KOPT-K1 (cell line): ENCODE data around the gene SLC39A8.
"Not testable (repeated sequence)": the region's sequence is repeated elsewhere in the genome, so short reads cannot be mapped to it uniquely, and the experiment has no call there.

Source experiments
- H3K27ac ChIP-seq: fragments of 200-600 bp; sonication (generic); 2 replicates; pipeline ENCODE4 v1.5.1; 2016; ENCODE audit warnings: antibody characterized with exemption, mild to moderate bottlenecking, low read depth, low read length; ENCODE audit not compliant: poor library complexity, severe bottlenecking
- H3K36me3 ChIP-seq: fragments of 200-600 bp; sonication (generic); 2 replicates; pipeline ENCODE4 v1.5.1; 2017; ENCODE audit warnings: antibody characterized with exemption, mild to moderate bottlenecking, low read length, moderate library complexity; ENCODE audit not compliant: insufficient read depth
- H3K9me3 ChIP-seq: fragments of 200-600 bp; sonication (generic); 2 replicates; pipeline ENCODE4 v1.5.1; 2017; ENCODE audit warnings: antibody characterized with exemption, low read length, mild to moderate bottlenecking; ENCODE audit not compliant: insufficient read depth, poor library complexity, severe bottlenecking

SLC39A8 gene

DNA sequence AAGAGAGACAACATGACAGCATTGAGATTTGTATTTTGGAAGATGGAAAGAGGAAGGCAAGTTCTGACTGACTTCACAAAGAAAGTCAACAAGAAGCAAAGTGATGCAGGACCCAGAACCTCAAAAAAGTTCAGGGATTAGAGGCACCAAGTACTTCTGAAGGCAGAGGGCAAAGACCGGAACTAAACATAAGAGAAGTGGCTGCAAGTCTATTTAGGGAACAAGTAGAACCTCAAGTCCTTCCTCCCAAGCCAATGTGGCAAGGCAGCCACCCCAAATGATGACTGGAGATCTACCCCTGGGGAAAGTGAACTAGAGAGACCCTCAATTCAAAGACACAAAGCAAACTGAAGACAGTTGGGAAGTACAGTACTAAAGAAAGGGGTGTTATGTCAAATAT, 46.6 kb downstream of the SLC39A8 start:
- Histone ChIP-seq H3K27ac (no peak overlapping the region), H3K9me3 (no peaks in the 10 kb centered on the region), H3K36me3 (peaks cover 45% of the 10 kb centered on the region)

DNA sequence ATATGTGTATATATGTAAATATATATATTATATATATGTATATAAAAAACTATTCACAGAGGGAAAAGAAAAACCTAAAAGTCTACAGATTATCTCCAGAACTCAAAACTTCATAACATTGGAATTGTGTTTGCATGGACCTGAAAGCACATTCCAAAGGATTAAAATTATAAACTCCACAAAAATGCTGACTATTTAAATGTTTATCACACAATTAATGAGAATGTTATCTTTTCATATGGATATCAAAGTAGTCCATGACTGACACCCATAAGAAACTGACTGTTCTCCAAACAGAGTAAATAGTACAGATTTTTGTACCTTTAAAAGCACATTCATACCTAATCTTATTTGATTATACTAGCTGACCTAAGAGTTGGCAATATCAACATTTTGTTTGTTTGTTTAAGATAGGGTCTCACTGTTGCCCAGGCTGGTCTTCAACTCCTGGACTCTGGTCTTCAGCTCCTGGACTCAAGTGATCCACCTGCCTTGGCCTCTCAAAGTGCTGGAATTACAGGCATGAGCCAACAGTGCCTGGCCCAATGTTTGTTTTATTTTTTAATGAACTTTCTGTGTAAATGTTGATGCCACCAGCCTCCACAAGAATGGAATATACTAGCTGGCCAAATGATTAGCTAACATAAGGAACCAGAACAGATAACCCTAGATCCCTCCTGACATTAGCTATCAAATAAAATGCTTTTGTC, 50.0 kb downstream of the SLC39A8 start:
- peaks cover 32% of the 10 kb centered on the region for H3K36me3 ChIP-seq
- no peaks in the 10 kb centered on the region for H3K9me3 ChIP-seq
- no peak overlapping the region for H3K27ac ChIP-seq

DNA sequence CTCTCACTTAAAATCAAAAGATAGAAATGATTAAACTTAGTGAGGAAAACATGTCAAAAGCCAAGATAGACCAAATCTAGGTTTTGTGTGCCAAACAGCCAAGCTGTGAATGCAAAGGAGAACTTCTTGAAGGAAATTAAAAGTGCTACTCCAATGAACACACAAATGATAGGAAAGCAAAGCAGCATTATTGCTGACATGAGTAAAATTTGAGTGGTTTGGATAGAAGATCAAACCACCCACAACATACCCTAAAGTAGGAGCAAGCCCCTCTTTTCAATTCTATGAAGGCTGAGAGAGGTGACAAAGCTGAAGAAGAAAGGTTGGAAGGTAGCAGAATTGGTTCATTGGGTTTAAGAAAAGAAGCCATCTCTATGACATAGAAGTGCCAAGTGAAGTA, 56.8 kb downstream of the SLC39A8 start:
- peaks cover 6% of the 10 kb centered on the region for H3K9me3 ChIP-seq
- no peak overlapping the region for H3K27ac ChIP-seq
- peaks cover 21% of the 10 kb centered on the region; the same call in 1 of the 2 replicates for H3K36me3 ChIP-seq

DNA sequence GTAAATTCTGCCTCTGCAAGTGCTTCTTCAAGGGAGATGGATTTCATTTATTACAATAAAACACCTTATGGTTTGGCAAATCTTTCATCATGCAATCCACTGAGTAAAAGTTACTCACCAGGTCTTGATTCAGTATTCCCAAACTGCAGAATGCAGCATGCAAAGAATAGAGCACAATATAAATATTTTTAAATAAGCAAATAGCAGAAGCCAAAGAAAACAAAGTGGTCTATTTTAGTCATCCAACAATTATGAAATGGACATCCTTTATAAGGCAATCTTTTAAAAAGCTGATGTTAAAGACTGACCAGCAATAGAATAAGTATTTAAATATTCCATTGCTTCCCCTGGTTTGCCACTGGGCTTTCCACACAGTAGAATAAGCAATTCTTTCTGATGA, 59.5 kb downstream of the SLC39A8 start:
- Histone ChIP-seq H3K36me3 (peaks cover 21% of the 10 kb centered on the region; the same call in 1 of the 2 replicates), H3K9me3 (peaks cover 6% of the 10 kb centered on the region), H3K27ac (no peak overlapping the region)

DNA sequence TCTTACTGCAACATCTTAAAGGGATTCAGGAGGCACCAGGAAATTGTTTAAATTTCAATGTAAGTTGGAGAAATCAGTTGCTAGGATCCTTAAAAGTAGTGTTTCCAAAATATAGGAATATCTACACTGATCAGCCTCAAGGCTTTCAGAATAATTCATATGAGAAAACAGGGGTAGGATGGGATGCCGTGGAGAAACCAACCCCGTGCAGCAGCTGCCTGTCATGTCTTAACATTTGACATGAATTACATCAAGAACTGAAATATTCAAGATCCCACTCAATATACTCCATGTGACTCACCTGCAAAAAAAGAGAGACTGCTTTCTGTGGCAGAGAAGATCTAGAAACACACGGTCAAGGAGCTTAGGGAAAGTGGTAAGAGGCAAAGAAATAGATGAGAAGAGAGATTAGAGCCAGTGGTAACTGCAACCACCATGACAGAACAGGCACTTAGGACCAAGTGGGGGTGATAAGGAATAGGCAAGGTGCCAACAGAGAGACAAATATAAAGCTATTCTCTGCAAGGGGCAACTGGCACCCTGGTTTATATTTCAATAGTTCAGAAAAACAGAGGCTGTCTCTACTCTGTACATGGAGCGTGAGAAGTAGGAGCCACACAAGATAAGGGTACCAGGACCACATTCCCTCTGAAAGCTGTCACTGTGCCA, 64.0 kb downstream of the SLC39A8 start:
- Histone ChIP-seq H3K27ac (no peak overlapping the region), H3K9me3 (peaks cover 8% of the 10 kb centered on the region), H3K36me3 (0 out of 2 replicates have a peak, but pooled peaks cover 7% of the 10 kb centered on the region)

DNA sequence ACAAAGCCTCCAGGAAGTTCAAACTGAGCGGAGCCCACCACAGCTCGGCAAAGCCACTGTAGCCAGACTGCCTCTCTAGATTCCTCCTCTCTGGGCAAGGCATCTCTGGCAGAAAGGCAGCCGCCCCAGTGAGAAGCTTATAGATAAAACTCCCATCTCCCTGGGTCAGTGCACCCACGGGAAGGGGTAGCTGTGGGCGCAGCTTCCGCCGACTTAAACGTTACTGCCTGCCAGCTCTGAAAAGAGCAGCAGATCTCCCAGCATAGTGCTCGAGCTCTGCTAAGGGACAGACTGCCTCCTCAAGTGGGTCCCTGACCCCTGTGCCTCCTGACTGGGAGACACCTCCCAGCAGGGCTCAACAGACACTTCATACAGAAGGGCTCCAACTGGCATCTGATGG, 72.0 kb downstream of the SLC39A8 start:
- H3K36me3 ChIP-seq, result peaks cover 10% of the 10 kb centered on the region; the same call in 1 of the 2 replicates

DNA sequence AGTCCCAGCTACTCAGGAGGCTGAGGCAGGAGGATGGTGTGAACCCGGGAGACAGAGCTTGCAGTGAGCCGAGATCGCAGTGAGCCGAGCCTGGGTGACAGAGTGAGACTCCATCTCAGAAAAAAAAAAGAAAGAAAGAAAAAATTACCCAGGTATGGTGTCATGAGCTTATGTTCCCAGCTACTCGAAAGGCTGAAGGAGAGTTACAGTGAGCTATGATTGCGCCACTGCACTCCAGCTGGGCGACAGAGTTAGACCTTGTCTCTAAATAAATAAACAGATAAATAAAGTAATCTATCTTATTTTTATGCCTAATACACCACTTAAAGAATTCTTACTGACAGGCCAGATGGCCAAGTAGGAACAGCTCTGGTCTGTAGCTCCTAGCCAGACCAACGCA, 73.0 kb downstream of the SLC39A8 start:
- H3K27ac ChIP-seq, result no peak overlapping the region
- H3K9me3 ChIP-seq, result no peaks in the 10 kb centered on the region
- H3K36me3 ChIP-seq, result peaks cover 15% of the 10 kb centered on the region

More for the DNA sequence above, 72.0 kb downstream of the SLC39A8 start:
- H3K9me3 ChIP-seq, H3K27ac ChIP-seq: not testable (repeated sequence)

DNA sequence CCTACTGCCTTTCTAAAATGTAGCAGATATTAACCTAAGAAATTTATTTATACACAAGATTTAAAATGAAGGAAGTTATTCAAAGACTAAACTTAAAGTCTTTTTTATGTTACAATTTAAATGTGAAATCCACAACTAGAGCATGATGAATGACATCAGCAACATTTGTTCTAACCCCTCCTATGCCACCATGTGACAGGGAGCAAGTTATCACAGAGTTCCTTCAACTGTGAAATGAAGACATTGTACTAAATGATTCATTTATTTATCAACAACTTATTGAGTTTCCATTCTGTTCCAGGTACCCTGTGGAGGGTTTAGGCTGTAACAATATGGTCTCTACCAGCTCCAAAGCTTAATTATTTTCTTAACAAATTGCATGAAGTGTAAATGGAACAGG, 76.9 kb downstream of the SLC39A8 start:
- Histone ChIP-seq H3K36me3 (peaks cover 26% of the 10 kb centered on the region), H3K27ac (no peak overlapping the region), H3K9me3 (no peaks in the 10 kb centered on the region)

DNA sequence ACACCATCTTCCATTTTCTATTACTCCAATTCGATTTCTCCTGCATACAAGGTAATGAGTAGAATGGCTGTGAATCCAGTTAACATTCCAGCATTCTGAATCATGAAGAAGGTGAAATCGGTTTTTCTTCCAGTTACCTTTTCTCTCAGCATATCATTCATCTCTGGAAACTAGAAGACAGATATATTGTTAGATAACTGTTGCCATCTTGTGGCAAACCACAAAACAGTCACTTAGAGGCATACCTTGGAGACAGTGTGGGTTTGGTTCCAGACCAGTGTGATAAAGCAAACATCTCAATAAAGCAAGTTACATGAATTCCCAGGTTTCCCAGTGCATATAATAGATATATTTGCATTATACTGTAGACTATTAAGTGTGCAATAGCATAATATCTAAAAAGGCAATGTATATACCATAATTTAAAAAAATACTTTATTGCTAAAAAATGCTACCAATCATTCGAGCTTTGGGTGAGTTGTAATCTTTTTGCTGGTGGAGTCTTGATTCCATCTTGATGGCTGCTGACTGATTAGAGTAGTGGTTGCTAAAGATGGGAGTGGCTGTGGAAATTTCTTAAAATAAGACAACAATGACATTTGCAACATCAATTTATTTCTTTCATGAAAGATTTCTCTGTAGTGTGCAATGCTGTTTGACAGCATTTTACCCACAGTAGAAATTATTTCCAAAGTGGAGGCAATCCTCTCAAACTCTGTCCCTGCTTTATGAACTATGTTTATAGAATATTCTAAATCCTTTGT, 82.1 kb downstream of the SLC39A8 start:
- H3K9me3 ChIP-seq, result no peaks in the 10 kb centered on the region
- H3K27ac ChIP-seq, result no peak overlapping the region
- H3K36me3 ChIP-seq, result peaks cover 30% of the 10 kb centered on the region

DNA sequence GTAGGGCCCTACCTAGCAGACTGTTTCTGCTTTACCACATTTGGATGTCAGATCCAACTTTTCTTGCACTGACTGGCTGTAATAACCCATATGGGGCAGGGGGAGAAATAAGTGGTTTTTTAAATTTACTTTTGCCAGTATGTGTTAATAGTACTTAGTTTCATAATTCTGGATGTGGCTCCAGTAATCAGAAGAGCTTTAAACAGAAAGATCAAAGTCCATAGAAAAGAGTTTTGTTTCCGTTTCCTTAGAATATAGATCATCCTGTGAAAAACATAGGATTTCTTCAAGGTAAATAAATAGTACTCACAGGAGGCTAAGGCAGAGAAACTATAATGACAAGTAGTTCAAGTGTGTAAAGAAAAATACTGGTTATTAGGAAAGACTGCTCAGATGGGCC, 85.6 kb downstream of the SLC39A8 start:
- Histone ChIP-seq H3K27ac (no peak overlapping the region), H3K9me3 (no peaks in the 10 kb centered on the region), H3K36me3 (peaks cover 13% of the 10 kb centered on the region)

DNA sequence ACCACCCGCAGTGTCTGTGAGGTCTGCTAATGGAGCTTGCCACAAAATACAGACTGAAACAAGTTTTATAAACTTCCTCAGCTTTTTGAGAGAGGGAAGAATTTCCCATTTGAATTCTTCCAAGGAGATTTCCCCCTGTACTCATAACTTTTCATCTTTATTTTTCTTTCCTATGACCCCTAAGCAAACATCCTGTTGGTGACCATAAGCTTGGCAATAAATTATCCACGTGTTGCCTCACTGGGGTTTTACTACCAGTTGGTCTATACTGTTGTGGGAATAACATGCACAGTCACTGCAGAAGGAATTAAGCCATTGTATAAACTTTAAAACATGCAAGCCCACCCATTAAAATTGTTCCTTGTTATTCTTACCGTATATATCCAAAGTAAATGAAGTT, 86.2 kb downstream of the SLC39A8 start:
- H3K27ac ChIP-seq, result no peak overlapping the region

DNA sequence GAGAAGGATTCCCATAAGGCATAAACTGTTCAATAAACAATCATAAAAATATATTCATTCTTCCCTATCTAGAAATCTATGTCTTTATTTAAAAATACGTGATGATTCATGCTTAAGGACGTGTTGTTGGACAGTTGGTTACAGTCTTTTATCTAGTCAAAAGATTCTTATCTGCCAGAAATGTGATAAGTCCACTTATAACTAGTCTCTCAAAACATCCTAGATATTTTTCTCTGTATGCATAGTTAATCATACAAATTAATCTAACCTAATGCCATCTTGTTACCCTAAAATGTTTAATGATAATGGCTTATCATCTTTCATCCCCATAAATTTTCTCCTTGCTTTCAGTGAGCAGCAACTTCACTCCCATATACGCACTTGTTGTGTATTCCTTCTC, 89.0 kb downstream of the SLC39A8 start:
- H3K27ac ChIP-seq, result no peak overlapping the region
- H3K9me3 ChIP-seq, result no peaks in the 10 kb centered on the region
- H3K36me3 ChIP-seq, result no peaks in the 10 kb centered on the region

More for the DNA sequence above, 86.2 kb downstream of the SLC39A8 start:
- no peaks in the 10 kb centered on the region for H3K9me3 ChIP-seq
- peaks cover 13% of the 10 kb centered on the region for H3K36me3 ChIP-seq

DNA sequence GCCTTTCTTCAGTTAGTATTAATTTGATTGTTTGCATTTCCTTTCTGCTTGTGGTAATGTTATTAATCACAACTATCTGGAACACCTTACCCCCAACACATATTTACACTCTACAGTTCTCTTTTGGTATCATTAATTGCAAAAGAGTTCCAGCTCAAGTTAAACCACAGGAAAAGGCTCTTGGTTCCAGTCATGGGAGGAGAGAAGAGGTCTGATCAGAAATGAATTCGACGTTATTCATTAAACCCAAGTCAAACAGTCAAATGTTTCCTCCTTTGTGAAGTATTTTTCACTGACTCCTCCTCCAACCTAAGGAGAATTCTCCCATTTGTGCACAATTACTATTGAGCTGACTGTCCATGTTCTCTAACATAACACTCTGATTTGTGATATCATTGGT, 91.4 kb downstream of the SLC39A8 start:
- no peak overlapping the region for H3K27ac ChIP-seq
- no peaks in the 10 kb centered on the region for H3K9me3 ChIP-seq
- H3K36me3 ChIP-seq, result no peaks in the 10 kb centered on the region

DNA sequence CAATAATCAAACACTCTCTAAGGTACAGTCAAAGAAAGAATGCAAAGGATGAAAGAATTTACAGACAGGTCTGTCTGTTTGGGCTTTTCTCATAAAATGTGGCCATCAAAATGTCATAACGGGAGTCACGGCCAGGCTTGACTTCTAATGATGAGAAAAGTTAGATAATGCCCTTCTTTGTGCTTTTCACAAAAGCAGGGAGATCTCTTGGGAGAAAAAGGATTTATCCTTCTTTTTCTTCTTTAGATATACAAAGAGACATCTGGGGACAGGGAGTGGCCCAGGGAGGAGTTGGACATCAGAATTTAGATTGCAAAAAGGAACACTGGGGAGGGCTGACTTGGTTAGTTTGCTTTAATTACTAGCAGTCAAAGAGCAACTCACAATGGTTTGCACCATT, 93.1 kb downstream of the SLC39A8 start:
- H3K36me3 ChIP-seq, result no peaks in the 10 kb centered on the region
- no peak overlapping the region for H3K27ac ChIP-seq
- no peaks in the 10 kb centered on the region for H3K9me3 ChIP-seq

DNA sequence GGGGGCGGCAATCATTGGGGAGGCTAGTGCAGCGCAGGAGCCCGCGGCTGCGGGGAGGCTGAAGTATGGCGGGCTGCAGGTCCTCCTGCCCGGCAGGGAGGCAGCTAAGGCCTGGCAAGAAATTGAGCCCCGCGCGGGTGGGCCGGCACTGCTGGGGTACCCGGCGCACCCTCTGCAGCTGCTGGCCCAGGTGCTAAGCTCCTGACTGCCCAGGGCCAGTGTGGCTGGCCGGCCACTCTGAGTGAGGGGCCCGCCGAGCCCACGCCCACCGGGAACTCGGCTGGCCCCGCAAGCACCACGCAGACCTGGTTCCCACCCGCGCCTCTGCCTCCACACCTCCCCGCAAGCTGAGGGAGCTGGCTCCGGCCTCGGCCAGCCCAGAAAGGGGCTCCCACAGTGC, 94.9 kb downstream of the SLC39A8 start:
- Histone ChIP-seq H3K9me3 (peaks cover 1% of the 10 kb centered on the region), H3K27ac (no peak overlapping the region), H3K36me3 (no peaks in the 10 kb centered on the region)
